Stimulated activated CD4-positive, alpha-beta T cell treated with anti-CD3 and anti-CD28 coated beads, Interleukin-2, amount 100 ng/mL, for 24 hours (primary cell): Measurements from ENCODE around the gene CDHR5.
"Not testable (repeated sequence)": the region's sequence is repeated elsewhere in the genome, so short reads cannot be mapped to it uniquely, and the experiment has no call there.

Experiments used
- DNase-seq, 2 donors: peaks; one replicate each; pipeline ENCODE4 v3.0.0-alpha.2; 2020

Gene CDHR5

GRCh38 chr11:624705-625635 lies at the start of gene CDHR5:
TSS of gene CDHR5 (minus strand) at chr11:624955. CDS start at chr11:624902, 53 bp downstream.
- no peak for DNase-seq

- no peak for DNase-seq
Observed at GRCh38 chr11:674406-674805, 49.7 kb upstream of the CDHR5 start.

GRCh38 chr11:673866-674265 lies 49.1 kb upstream of the CDHR5 start:
- no peak for DNase-seq

GRCh38 chr11:665704-666281 lies 41.0 kb upstream of the CDHR5 start:
- no peak for DNase-seq

GRCh38 chr11:665062-665703 lies 40.4 kb upstream of the CDHR5 start:
- no peak for DNase-seq

GRCh38 chr11:662689-663274 lies 38.0 kb upstream of the CDHR5 start:
- peak; percentile 40 to 44 for DNase-seq

GRCh38 chr11:660681-661444 lies 36.1 kb upstream of the CDHR5 start:
- no peak for DNase-seq

GRCh38 chr11:660281-660680 lies 35.5 kb upstream of the CDHR5 start:
- DNase-seq = no peak

- no peak for DNase-seq
Observed at GRCh38 chr11:659532-660085, 34.9 kb upstream of the CDHR5 start.

GRCh38 chr11:657691-658126 lies 33.0 kb upstream of the CDHR5 start:
- no peak for DNase-seq

GRCh38 chr11:656866-657265 lies 32.1 kb upstream of the CDHR5 start:
- no peak for DNase-seq

- DNase-seq = no peak
Observed at GRCh38 chr11:656426-656825, 31.7 kb upstream of the CDHR5 start.

- DNase-seq = no peak
Observed at GRCh38 chr11:655036-655726, 30.4 kb upstream of the CDHR5 start.

GRCh38 chr11:654444-654843 lies 29.7 kb upstream of the CDHR5 start:
- DNase-seq = not testable (repeated sequence)

- DNase-seq = no peak
Observed at GRCh38 chr11:653837-654236, 29.1 kb upstream of the CDHR5 start.

GRCh38 chr11:653136-653535 lies 28.4 kb upstream of the CDHR5 start:
- not testable (repeated sequence) for DNase-seq

- no peak for DNase-seq
Observed at GRCh38 chr11:650482-650881, 25.7 kb upstream of the CDHR5 start.

- DNase-seq = not testable (repeated sequence)
Observed at GRCh38 chr11:647672-648158, 23.0 kb upstream of the CDHR5 start.

GRCh38 chr11:646214-646613 lies 21.5 kb upstream of the CDHR5 start:
- no peak for DNase-seq

- no peak for DNase-seq
Observed at GRCh38 chr11:645536-645935, 20.8 kb upstream of the CDHR5 start.
